ENCODE measurements around the gene GMEB1.
"Not testable (repeated sequence)": the region's sequence is repeated elsewhere in the genome, so short reads cannot be mapped to it uniquely, and the experiment has no call there.

GMEB1 gene

GRCh38 chr1:28675924-28676257 lies 7.3 kb downstream of the GMEB1 start:
- Histone ChIP-seq H3K79me2 (ENCODE audit: control insufficient read depth, insufficient read depth, low read length, unreplicated experiment) (peaks cover 5% of the 10 kb centered on the region), H3K27me3 (ENCODE audit: insufficient read depth, low read length) (no peaks in the 10 kb centered on the region), H3K4me3 (ENCODE audit: low read depth, low read length) (no peak overlapping the region), H2AFZ (ENCODE audit: low read length, unreplicated experiment) (no peak overlapping the region), H3K4me1 (ENCODE audit: control insufficient read depth, insufficient read depth, low read length, unreplicated experiment) (no peaks in the 10 kb centered on the region), H3K27ac (ENCODE audit: low read depth, low read length) (no peak overlapping the region), H3K36me3 (ENCODE audit: insufficient read depth, low read length) (no peaks in the 10 kb centered on the region)

- Histone ChIP-seq H3K4me3 (ENCODE audit: low read depth, low read length) (no peak overlapping the region), H3K27me3 (ENCODE audit: insufficient read depth, low read length) (no peaks in the 10 kb centered on the region), H2AFZ (ENCODE audit: low read length, unreplicated experiment) (no peak overlapping the region), H3K79me2 (ENCODE audit: control insufficient read depth, insufficient read depth, low read length, unreplicated experiment) (no peaks in the 10 kb centered on the region), H3K4me1 (ENCODE audit: control insufficient read depth, insufficient read depth, low read length, unreplicated experiment) (no peaks in the 10 kb centered on the region), H3K36me3 (ENCODE audit: insufficient read depth, low read length) (0 out of 2 replicates have a peak, but pooled peaks cover 4% of the 10 kb centered on the region), H3K27ac (ENCODE audit: low read depth, low read length) (no peak overlapping the region)
Measured at GRCh38 chr1:28680151-28680550, 11.6 kb downstream of the GMEB1 start.

- Histone ChIP-seq H3K27ac (ENCODE audit: low read depth, low read length) (no peak overlapping the region), H3K36me3 (ENCODE audit: insufficient read depth, low read length) (0 out of 2 replicates have a peak, but pooled peaks cover 4% of the 10 kb centered on the region), H3K4me3 (ENCODE audit: low read depth, low read length) (no peak overlapping the region), H3K79me2 (ENCODE audit: control insufficient read depth, insufficient read depth, low read length, unreplicated experiment) (no peaks in the 10 kb centered on the region), H2AFZ (ENCODE audit: low read length, unreplicated experiment) (no peak overlapping the region), H3K27me3 (ENCODE audit: insufficient read depth, low read length) (no peaks in the 10 kb centered on the region), H3K4me1 (ENCODE audit: control insufficient read depth, insufficient read depth, low read length, unreplicated experiment) (no peaks in the 10 kb centered on the region)
Measured at GRCh38 chr1:28682840-28683239, 14.3 kb downstream of the GMEB1 start.

DNA sequence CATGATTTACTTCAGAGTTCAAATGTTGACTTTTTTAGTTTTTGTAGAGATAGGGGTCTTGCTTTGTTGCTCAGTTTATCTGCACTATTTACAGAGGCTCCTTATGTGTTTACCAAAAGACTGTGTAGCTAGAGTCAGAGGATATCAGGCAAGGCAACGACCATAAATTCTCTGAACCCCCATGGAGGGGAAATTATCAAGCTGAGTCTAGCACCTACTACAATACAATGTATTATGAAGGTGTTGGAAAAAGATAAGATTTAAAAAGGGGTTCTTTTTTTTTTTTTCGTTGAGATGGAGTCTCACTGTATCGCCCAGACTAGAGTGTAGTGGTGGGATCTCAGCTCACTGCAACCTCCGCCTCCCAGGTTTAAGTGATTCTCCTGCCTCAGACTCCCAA lies 16.4 kb downstream of the GMEB1 start:
- no peak overlapping the region for H2AFZ ChIP-seq (ENCODE audit: low read length, unreplicated experiment)
- H3K36me3 ChIP-seq (ENCODE audit: insufficient read depth, low read length) = 0 out of 2 replicates have a peak, but pooled peaks cover 4% of the 10 kb centered on the region
- H3K27me3 ChIP-seq (ENCODE audit: insufficient read depth, low read length) = no peaks in the 10 kb centered on the region
- no peak overlapping the region for H3K4me3 ChIP-seq (ENCODE audit: low read depth, low read length)
- no peak overlapping the region for H3K27ac ChIP-seq (ENCODE audit: low read depth, low read length)
- no peaks in the 10 kb centered on the region for H3K4me1 ChIP-seq (ENCODE audit: control insufficient read depth, insufficient read depth, low read length, unreplicated experiment)
- no peaks in the 10 kb centered on the region for H3K79me2 ChIP-seq (ENCODE audit: control insufficient read depth, insufficient read depth, low read length, unreplicated experiment)

DNA sequence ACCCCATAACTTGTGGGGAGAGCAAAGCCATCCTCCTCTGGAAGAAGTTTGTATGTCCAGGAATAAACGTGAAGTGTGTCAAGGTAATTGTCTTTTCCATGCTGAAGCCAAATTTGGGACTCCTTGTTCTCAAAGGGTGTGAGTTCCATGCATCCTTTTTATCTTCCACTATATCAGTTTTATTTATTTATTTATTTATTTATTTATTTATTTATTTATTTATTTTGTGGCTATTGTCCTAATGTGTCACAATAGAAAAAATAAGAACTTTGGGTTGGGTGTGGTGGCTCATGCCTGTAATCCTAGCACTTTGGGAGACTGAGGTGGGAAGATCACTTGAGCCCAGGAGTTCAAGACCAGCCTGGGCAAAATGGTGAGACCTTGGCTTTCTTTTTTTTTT lies 23.0 kb downstream of the GMEB1 start:
- H3K79me2 ChIP-seq (ENCODE audit: control insufficient read depth, insufficient read depth, low read length, unreplicated experiment); H3K36me3 ChIP-seq (ENCODE audit: insufficient read depth, low read length): not testable (repeated sequence)

DNA sequence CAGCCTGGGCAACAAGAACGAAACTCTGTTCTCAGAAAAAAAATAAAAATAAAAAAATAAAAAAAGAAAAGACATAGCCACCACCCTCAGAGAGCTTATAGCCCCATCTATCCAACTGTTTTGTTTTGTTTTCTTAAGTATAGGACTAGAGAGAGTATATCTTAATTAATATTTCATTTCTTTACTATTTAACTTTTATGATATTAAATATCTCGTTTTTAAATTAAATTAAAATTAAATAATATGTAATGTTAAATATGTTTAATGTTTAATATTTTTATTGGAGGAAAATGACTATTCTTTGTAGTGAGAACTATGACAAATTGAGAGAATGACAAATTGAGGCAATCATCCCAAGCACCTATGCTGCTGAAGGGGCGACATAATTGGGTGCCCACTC lies 35.0 kb downstream of the GMEB1 start:
- Histone ChIP-seq H2AFZ (ENCODE audit: low read length, unreplicated experiment) (no peak overlapping the region), H3K36me3 (ENCODE audit: insufficient read depth, low read length) (no peaks in the 10 kb centered on the region), H3K79me2 (ENCODE audit: control insufficient read depth, insufficient read depth, low read length, unreplicated experiment) (no peaks in the 10 kb centered on the region), H3K4me1 (ENCODE audit: control insufficient read depth, insufficient read depth, low read length, unreplicated experiment) (no peaks in the 10 kb centered on the region), H3K27ac (ENCODE audit: low read depth, low read length) (no peak overlapping the region), H3K27me3 (ENCODE audit: insufficient read depth, low read length) (no peaks in the 10 kb centered on the region), H3K4me3 (ENCODE audit: low read depth, low read length) (no peak overlapping the region)

More for the DNA sequence above, 23.0 kb downstream of the GMEB1 start:
- not testable (repeated sequence) for H3K27me3 ChIP-seq (ENCODE audit: insufficient read depth, low read length); H3K4me3 ChIP-seq (ENCODE audit: low read depth, low read length); H3K27ac ChIP-seq (ENCODE audit: low read depth, low read length); H2AFZ ChIP-seq (ENCODE audit: low read length, unreplicated experiment); H3K4me1 ChIP-seq (ENCODE audit: control insufficient read depth, insufficient read depth, low read length, unreplicated experiment)

- Histone ChIP-seq H3K79me2 (ENCODE audit: control insufficient read depth, insufficient read depth, low read length, unreplicated experiment) (no peaks in the 10 kb centered on the region), H3K4me1 (ENCODE audit: control insufficient read depth, insufficient read depth, low read length, unreplicated experiment) (peaks cover 9% of the 10 kb centered on the region), H3K27ac (ENCODE audit: low read depth, low read length) (no peak overlapping the region), H3K36me3 (ENCODE audit: insufficient read depth, low read length) (peaks cover 4% of the 10 kb centered on the region; the same call in 1 of the 2 replicates), H3K27me3 (ENCODE audit: insufficient read depth, low read length) (no peaks in the 10 kb centered on the region), H2AFZ (ENCODE audit: low read length, unreplicated experiment) (no peak overlapping the region), H3K4me3 (ENCODE audit: low read depth, low read length) (no peak overlapping the region)
Measured at GRCh38 chr1:28716336-28716735, 47.8 kb downstream of the GMEB1 start.

- peaks cover 4% of the 10 kb centered on the region; the same call in 1 of the 2 replicates for H3K36me3 ChIP-seq (ENCODE audit: insufficient read depth, low read length)
- no peaks in the 10 kb centered on the region for H3K27me3 ChIP-seq (ENCODE audit: insufficient read depth, low read length)
- no peaks in the 10 kb centered on the region for H3K79me2 ChIP-seq (ENCODE audit: control insufficient read depth, insufficient read depth, low read length, unreplicated experiment)
- no peak overlapping the region for H3K27ac ChIP-seq (ENCODE audit: low read depth, low read length)
- peaks cover 9% of the 10 kb centered on the region for H3K4me1 ChIP-seq (ENCODE audit: control insufficient read depth, insufficient read depth, low read length, unreplicated experiment)
- H2AFZ ChIP-seq (ENCODE audit: low read length, unreplicated experiment) = no peak overlapping the region
- no peak overlapping the region for H3K4me3 ChIP-seq (ENCODE audit: low read depth, low read length)
Measured at GRCh38 chr1:28718166-28718565, 49.6 kb downstream of the GMEB1 start.

DNA sequence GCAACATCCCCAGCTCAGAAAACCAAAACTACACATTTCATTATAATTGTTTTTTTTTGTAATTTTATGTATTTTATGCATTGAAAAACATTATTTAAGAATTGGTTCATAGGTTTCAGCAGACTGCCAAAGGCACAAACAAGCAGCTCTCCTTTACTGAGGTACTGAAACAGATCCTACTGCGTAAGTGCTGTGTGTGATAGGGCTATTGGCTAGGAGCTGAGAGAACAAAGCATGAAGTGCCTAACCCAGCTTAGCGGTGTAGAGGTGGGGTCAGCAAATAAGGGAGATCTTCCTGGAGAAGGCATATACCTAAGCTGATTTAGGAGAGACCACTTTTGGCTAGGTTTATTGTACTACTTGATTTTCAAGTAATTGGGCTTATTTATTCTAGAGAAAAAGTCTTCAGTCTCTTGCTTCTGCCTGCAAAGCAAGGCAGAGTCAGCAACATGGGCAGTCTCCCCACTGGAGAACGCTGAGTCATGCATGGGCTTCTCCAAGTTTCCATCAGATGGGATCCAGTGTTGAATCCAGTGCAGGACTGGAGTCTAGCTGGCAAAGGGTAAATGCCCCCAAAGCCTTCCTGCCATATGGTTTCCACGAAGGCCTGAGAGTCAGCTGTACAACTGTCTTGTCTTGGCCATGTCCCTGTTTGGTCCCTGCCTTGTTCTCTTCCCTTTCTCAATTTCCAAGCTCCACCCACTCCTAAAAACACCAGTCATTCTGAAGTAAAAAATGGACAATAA lies 50.2 kb downstream of the GMEB1 start:
- no peaks in the 10 kb centered on the region for H3K27me3 ChIP-seq (ENCODE audit: insufficient read depth, low read length)
- H3K36me3 ChIP-seq (ENCODE audit: insufficient read depth, low read length) = peaks cover 4% of the 10 kb centered on the region; the same call in 1 of the 2 replicates
- no peak overlapping the region for H3K27ac ChIP-seq (ENCODE audit: low read depth, low read length)
- peaks cover 9% of the 10 kb centered on the region for H3K4me1 ChIP-seq (ENCODE audit: control insufficient read depth, insufficient read depth, low read length, unreplicated experiment)
- H3K4me3 ChIP-seq (ENCODE audit: low read depth, low read length) = no peak overlapping the region
- H2AFZ ChIP-seq (ENCODE audit: low read length, unreplicated experiment) = no peak overlapping the region
- H3K79me2 ChIP-seq (ENCODE audit: control insufficient read depth, insufficient read depth, low read length, unreplicated experiment) = no peaks in the 10 kb centered on the region

DNA sequence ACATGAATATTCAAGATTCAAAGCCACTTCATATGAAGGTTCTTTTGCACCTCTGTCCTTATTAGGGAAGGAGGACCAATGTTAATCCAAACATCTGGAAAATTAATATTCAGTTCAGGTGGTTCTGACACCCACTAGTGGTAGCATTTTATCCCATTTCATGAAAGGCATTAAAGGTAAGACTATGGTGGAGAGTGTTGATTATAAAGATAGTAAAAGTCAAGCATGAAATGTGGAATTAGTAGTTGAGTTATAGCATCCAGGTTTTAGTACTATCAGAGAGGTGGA lies 50.7 kb downstream of the GMEB1 start:
- H3K4me3 ChIP-seq (ENCODE audit: low read depth, low read length) = no peak overlapping the region
- no peaks in the 10 kb centered on the region for H3K27me3 ChIP-seq (ENCODE audit: insufficient read depth, low read length)
- H3K27ac ChIP-seq (ENCODE audit: low read depth, low read length) = no peak overlapping the region
- H3K36me3 ChIP-seq (ENCODE audit: insufficient read depth, low read length) = peaks cover 2% of the 10 kb centered on the region; the same call in 1 of the 2 replicates
- H2AFZ ChIP-seq (ENCODE audit: low read length, unreplicated experiment) = no peak overlapping the region
- no peaks in the 10 kb centered on the region for H3K79me2 ChIP-seq (ENCODE audit: control insufficient read depth, insufficient read depth, low read length, unreplicated experiment)
- peaks cover 9% of the 10 kb centered on the region for H3K4me1 ChIP-seq (ENCODE audit: control insufficient read depth, insufficient read depth, low read length, unreplicated experiment)

DNA sequence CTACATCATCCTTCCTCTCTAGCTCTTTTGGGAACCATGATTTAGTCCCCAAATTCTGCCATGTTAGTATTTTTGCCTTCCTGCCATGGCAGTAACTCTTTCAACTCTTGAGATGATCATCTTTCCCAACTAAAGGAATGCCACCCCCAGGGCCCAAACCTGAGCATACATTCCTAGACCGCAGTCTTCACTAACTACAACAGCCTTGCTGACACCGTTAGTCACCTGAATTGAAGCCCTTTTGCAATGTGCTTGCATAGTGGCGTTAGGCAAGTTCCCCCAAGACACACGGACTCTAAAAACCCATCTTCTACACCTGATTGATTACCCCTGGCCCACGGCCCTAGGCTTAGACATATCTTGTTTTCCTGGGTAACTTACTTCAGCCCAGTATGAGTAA lies 51.8 kb downstream of the GMEB1 start:
- Histone ChIP-seq H3K79me2 (ENCODE audit: control insufficient read depth, insufficient read depth, low read length, unreplicated experiment) (no peaks in the 10 kb centered on the region), H3K27me3 (ENCODE audit: insufficient read depth, low read length) (no peaks in the 10 kb centered on the region), H3K36me3 (ENCODE audit: insufficient read depth, low read length) (no peaks in the 10 kb centered on the region), H3K4me1 (ENCODE audit: control insufficient read depth, insufficient read depth, low read length, unreplicated experiment) (peaks cover 9% of the 10 kb centered on the region), H3K4me3 (ENCODE audit: low read depth, low read length) (no peak overlapping the region), H3K27ac (ENCODE audit: low read depth, low read length) (no peak overlapping the region), H2AFZ (ENCODE audit: low read length, unreplicated experiment) (no peak overlapping the region)

Measured in ACC112 (cell line).